Measurements from ENCODE around the gene GUCA1C. TPM values are rescaled to one million over a fixed set of nuclear protein-coding genes. Genes with fewer than 3 reads are reported as not detected.

The GUCA1C gene
- total and polyA plus RNA-seq, 12 donors: 0.44 to 0.48 TPM; not detected in 10

GRCh38 chr3:108966773-108967172 is 13.1 kb upstream of the GUCA1C start:
- Histone ChIP-seq H3K9me3 (replicated peaks in 1 of 3) (no peaks in the 10 kb centered on the region), H3K36me3 (replicated peaks in 1 of 2) (no peaks in the 10 kb centered on the region), H3K27me3 (no peaks in the 10 kb centered on the region), H3K4me1 (replicated peaks in 1 of 2) (no peaks in the 10 kb centered on the region), H3K27ac (no peak overlapping the region), H3K4me3 (no peak overlapping the region)
- no peak for DNase-seq
- intact Hi-C loops (cut with DNase I): no loop called here
- TF ChIP-seq CTCF (IDR thresholded peaks at IDR 0.05) (no peak), POLR2A (IDR thresholded peaks at IDR 0.05) (no peak)
- WGBS, 4 donors: 65 to 80% (median 79%) methylated on average over 3 of the region's 3 CpGs

- 39 to 54% (median 49%) methylated on average over 1 of the region's 1 CpG for WGBS, 4 donors
- intact Hi-C loops (cut with DNase I): no loop called here
- TF ChIP-seq CTCF (IDR thresholded peaks at IDR 0.05) (no peak), POLR2A (IDR thresholded peaks at IDR 0.05) (no peak)
- Histone ChIP-seq H3K27me3 (no peaks in the 10 kb centered on the region), H3K27ac (no peak overlapping the region), H3K4me1 (replicated peaks in 1 of 2) (no peaks in the 10 kb centered on the region), H3K9me3 (replicated peaks in 1 of 3) (no peaks in the 10 kb centered on the region), H3K36me3 (replicated peaks in 1 of 2) (no peaks in the 10 kb centered on the region), H3K4me3 (no peak overlapping the region)
- DNase-seq: no peak
These were observed 5.3 kb upstream of the GUCA1C start for GRCh38 chr3:108959017-108959416.

DNA sequence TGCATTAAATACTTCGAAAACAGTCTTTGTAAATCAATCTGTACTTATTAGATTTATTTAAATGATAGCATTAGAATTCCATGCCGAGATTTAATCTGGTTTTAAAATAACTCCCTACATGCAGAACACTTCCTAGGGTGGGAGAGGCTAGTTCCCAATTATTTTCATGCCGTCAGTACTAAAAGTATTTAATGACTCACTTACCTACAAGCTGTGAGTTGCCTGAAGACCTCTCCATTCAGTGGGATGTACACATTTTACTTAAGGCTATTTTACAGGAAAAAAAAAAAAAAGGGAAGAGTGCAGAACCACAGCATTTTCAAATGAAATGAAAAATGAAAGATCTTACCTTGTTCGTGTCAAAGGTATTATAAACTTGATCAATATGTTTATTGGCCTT is 469 bp downstream of the GUCA1C start:
- TF ChIP-seq POLR2A (IDR thresholded peaks at IDR 0.05) (no peak), CTCF (IDR thresholded peaks at IDR 0.05) (no peak)
- intact Hi-C loops (cut with DNase I): no loop called here
- no peaks in the 10 kb centered on the region for H3K36me3 ChIP-seq (replicated peaks in 1 of 2)
- DNase-seq: no peak
- 76 to 83% (median 78%) methylated on average over 4 of the region's 4 CpGs for WGBS, 4 donors
- no peaks in the 10 kb centered on the region for H3K27me3 ChIP-seq
- H3K9me3 ChIP-seq (replicated peaks in 1 of 3): no peaks in the 10 kb centered on the region
- no peaks in the 10 kb centered on the region for H3K4me1 ChIP-seq (replicated peaks in 1 of 2)
- H3K27ac ChIP-seq: no peak overlapping the region
- no peak overlapping the region for H3K4me3 ChIP-seq

- Histone ChIP-seq H3K27ac (no peak overlapping the region), H3K9me3 (replicated peaks in 1 of 3) (no peaks in the 10 kb centered on the region), H3K27me3 (no peaks in the 10 kb centered on the region), H3K36me3 (replicated peaks in 1 of 2) (no peaks in the 10 kb centered on the region), H3K4me1 (replicated peaks in 1 of 2) (no peaks in the 10 kb centered on the region), H3K4me3 (no peak overlapping the region)
- intact Hi-C loops (cut with DNase I): no loop called here
- WGBS, 4 donors: 70 to 83% (median 77%) methylated on average over 7 of the region's 7 CpGs
- TF ChIP-seq POLR2A (IDR thresholded peaks at IDR 0.05) (no peak), CTCF (IDR thresholded peaks at IDR 0.05) (no peak)
- no peak for DNase-seq
These were observed 1.7 kb downstream of the GUCA1C start for GRCh38 chr3:108951820-108952501.
